ENCODE data around the gene RAP1B.

Gene RAP1B

DNA sequence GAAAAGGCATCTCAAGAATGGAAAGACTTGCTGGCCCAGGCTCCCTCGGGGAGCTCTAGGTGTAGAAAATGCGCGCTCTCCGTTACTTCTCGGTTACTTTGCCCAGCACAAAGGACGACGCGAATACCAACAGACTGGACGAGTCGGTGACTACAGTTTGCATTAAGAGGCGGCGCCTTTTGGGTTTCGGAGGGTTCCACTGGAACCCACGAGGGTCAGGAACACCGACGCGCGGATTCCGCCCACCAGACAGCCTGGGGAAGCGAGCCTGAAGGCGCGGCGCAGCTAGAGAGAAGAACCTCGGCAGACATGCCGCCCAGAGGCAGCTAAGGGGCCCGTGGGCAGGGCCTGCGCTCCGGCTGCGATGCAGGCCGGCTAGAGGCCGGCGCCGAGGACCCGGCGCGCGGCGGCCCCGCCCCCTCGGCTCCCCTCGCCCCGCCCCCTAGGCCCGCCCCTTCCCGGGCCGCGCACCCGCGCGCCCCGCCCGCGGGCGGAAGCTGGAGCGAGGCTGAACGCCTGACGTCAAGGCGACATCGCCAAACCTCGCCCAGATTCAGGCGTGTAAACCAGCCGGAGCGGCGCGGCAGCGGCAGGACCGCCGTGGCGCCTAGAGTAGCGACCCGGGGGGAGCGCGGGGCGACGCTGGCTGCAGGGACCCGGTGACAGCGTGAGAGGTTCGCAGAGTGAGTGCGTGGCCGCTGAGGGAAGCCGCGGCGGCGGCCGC, at the start of gene RAP1B:
RAP1B (plus strand) TSS at position 530 of the 724 bp plus-strand sequence. CDS start 37,826 bp downstream, outside the sequence.
- peak; percentile 65 for DNase-seq

DNA sequence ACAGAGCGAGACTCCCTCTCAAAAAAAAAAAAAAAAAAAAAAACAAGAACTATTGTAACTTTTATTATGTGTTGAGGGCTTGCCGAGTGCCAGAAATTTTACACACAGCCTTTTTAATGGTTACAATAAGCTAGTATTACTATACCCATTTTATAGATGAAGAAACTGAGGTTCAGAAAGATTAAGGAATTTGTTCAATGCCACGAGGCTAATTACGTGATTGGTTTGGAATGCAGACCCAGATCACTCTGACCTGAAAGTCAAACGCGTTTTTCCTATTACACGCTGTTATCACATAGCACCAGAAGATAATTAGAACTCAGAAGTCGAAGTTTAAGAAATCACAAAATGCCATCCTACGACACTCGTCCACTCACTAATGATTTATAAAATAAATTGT, 48.9 kb upstream of the RAP1B start:
- no peak for DNase-seq

DNA sequence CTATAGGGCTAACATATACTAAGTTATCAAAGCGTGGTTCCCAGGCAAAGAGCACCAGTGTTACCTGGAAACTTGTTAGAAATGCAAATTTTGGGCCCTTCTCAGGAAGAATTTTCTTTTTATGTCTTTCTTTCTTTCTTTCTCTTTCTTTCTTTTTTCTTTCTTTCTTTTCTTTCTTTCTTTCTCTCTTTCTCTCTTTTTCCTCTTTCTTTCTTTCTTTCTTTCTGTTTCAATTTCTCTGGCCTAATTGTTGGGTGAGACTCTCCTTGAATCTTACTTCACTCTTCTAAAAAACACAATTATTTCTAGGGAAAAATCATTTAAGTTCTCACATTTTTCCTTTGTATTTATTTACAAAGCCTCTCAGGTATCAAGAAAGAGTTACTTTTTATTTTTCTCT, 46.5 kb upstream of the RAP1B start:
- DNase-seq = no peak

DNA sequence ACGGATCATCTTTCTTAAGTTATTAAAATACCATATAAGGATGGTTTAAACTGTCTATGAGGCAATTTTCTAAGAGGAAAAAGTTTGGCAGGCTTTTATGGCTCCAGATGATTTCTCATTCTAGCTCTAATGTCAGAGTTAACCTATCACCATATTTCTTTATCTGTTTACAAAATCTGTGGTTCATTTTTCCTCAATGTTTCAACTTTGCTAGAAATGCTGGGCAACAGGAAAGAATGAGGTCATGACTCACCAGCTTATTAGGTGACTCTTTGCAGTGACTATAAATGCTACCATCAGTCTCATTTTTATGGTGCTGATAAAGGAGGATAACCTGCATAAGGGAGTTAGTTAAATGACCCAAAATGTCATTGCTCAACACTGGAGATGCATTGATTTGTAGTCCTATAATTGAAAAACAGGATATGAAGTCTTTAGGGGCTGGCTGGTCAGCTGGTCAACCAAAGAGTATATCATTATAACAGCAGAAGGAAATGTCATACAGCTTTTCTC, 45.3 kb upstream of the RAP1B start:
- no peak for DNase-seq

DNA sequence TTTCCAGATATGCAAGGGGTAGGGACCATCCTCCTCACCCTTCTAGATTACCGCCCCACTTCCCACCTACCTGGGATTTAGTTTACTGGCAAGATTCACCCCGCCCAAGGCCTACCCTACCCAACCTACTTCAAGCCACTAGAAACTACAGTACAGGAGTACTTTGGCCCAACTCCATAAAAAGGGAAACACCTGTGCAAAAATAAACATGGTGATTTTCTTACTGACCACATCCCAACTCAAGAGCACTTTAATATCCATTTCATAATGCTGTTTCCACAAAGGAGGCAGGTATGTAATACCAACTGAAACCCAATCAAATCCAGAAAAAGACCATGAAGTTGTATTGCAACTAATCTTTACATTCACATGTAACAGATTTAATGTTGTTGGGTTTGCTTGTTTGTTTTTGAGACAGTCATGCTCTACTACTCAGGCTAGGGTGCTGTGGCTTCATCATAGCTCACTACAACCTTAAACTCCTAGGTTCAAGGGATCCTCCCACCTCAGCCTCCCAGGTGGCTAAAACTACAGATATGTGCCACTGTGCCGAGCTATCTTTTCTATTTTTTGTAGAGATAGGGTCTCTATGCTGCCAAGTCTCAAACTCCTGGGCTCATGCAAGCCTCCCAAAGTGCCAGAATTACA, 41.7 kb upstream of the RAP1B start:
- peak; percentile 18 for DNase-seq

DNA sequence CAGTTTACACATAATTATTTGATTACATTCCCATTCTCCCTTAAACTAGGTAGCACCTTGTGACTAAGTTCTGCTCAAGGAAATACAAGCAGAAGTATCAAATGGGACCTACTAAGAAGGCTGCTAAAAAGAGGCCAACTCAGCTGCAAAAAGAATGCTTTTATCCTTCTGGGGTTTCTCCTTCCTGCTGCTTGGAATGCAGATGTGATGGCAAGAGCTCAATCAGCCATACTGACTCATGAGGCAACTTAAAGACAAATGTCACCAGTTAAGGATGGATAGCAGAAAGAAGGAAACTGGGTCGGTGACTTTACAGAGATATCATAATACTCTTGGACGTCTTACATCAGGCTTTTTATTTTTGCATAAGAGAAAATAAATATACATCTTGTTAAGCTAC, 38.0 kb upstream of the RAP1B start:
- no peak for DNase-seq

DNA sequence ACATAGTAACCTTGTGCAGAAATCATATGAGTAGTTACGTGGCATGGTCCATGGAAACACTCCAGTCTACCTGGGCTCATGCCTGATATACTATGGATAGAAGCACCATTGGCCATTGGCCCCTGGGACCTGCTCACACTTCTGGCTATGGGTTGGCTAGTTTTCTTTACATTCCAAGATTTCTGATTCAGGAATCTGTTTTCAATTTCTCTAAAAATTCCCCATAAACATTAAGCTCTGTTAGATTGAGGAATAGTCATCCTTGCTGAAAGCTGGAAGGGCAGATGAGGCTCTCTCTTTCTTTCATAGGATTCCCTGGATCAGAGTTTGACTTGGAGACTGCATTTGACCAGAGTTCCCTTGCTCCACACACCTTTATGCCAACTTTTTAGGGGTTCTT, 37.3 kb upstream of the RAP1B start:
- DNase-seq = no peak

DNA sequence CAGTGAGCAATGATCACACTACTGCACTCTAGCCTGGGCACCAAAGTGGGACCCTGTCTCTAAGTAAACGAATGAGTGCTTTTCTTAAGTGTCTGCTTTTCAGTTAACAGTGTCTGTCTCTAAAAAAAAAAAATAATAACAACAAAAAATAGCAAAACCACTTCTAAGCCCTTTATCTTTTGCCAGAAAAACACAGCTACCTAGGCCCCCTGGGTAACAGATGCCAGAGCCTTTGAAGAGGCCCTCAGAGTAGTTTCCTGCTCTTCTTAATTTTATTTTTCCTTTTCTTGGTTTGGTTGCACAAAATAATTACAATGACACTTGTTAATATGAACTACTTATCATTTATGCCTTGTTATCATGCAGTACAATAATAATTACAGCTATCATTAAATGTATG, 32.8 kb upstream of the RAP1B start:
- DNase-seq = no peak

DNA sequence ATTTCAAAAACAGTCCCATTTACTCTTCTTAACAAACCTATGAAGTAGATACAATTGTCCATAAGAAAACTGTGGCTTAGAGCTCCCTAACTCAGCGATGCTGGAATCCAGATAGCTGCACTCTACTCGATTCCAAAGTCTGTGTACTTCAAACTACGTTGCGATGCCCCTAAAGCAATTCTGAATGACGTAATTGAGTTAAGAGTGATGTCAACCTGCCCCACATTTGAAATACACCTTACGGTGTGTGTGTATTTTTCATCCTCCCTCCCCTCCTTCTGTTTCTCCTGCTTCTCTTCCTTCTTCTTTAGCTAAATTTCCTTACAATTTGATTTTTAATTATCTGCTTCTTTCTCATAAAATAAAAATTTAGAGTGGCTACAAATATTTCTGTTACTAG, 31.9 kb upstream of the RAP1B start:
- no peak for DNase-seq

DNA sequence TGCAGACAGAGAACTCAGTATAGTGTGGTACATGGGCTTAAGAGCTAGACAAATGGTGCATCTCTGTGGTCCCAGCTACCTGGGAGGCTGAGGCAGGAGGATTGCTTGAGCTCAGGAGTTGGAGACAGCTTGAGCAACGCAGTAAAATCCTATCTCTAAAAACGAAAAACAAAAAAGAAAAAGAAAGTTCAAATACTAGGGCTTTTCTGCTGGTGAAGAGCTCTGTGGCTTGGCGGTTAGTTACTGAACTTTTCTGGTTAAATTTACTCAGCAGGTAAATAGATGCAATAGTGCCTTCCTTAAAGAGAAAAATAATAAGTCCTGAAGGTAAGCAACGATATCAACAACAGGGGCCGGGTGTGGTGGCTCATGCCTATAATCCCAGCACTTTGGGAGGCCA, 31.4 kb upstream of the RAP1B start:
- DNase-seq = no peak

DNA sequence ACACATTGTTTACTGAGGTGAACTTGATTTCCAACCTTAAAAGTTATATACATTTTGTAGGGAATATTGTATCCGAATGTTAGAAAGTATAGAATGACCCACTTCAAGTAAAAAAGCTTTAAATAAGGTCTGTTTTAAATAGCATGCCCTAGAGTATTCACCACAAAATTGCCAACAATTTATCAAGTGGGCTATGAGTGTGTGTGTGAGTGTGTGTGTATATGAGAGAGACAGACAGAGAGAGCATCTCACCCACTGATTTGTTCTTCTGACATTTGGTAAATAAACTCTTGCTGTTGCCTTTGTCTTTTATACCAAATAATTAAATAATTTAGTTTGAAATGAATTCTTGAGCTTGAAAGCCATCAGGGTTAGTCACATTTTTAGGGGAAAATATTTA, 29.8 kb upstream of the RAP1B start:
- DNase-seq = no peak

DNA sequence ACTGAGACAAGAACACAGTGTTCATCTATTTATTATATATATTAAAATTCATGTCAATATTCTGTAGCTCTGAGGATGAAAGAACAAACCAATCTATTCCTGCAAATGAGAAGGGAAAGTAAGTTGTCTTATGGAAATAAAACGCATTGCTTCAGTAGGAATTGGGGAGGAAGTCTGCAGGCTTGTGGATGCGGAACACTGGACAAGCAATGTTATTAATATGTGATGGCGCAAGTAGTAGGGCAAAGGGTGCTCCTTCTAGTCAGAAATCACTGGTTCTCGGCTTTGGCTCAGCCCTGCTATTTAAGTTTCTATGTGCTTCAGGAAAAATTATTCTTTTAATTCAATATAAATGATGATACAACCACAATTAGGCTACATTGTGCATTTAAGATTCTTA, 28.8 kb upstream of the RAP1B start:
- DNase-seq = no peak

DNA sequence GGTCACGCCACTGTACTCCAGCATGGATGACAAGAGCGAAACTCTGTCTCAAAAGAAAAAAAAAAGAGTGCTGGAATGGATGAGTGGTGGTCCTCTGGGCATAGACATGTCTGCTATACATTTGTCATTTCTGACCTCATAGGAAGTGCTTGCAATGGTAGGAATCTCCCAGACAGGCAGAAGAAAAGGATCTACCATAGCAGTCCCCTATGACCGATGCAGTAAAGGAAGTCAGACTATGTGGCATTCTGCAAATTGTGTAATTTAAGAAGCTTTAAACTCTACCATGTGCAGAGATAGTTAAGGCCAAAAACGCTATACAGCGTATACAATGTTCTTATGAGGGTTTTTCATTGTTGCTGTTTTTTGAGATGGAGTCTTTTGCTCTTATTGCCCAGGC, 24.7 kb upstream of the RAP1B start:
- DNase-seq = no peak

DNA sequence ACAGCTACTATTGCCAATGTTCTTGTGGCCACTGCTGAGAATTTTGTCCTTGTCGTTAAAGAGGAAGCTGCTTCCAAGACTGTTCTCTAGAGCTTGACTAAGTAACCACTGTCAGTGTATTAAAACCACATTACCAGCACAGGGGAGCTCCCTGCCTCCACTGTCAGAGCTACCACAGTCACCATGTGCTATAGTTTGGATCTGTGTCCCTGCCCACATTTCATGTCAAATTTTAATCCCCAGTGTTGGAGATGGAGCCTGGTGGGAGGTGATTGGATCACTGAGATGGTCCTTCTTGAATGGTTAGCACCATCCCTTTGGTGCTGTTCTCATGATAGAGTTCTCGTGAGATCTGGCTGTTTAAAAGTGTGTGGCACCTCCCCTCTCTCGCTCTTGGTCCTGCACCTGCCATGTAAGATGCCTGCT, 23.2 kb upstream of the RAP1B start:
- no peak for DNase-seq

DNA sequence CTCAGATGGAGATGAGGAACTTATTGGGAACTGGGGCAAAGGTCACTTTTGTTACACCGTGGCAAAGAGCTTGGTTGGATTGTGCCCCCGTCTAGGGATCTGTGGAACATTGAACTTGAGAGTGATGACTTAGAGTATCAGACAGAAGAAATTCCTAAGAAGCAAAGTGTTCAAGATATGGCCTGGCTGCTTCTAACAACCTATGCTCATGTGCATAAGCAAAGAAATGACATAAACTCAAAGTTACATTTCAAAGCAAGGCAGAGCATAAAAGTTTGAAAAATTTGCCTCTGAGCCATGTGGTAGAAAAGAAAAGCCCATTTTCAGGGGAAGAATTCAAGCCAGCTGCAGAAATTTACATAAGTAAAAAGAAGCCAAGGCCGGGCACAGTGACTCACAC, 21.5 kb upstream of the RAP1B start:
- DNase-seq = no peak

DNA sequence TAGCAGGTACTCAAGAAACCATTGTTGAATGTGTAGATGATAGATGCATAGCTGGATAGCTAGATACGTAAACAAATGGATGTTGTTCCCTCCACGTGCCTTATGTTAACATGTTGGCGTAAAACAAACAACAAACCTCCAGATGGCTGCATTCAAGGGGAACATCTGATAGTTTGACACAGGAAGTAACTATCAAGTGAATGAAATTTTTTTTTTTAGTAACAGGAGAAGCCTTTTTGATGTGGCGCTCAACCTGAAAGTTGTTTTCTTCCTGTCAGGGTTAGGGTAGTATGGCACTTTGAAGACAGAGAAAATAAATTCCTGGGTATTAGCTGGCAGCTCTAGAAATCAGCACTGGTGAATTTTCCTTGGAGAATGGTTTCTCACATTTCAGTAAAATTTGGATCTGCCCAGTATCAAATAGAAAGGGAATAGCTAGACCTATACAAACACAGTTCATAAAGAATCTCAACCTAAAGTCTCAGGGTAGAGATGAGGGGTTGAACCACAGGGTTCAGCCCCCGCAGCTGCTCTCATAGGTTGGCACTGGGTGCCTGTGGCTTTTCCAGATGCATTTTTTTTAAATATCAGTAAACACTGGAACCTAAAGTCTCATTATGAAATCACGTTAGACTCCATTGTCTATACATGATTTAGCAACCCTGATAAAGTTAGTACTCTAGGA, 18.8 kb upstream of the RAP1B start:
- no peak for DNase-seq

DNA sequence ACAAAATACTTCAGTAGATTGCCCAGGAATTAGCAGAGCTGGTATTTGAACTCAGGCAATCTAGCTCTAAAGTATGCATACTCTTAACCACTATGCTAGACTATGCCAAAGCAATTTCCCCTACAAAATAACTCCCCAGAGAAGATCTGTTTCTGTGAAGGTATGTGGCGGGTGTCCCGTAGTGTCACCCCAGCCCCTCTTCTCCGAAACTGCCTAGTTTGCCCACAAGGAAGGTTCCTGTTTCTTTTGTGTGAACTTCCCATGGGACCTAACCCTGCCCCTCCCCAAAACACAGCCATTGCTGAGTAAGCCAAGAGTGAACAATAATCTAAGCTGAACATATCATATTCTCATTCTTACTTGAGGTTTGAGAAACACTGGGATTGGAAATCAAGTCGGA, 15.5 kb upstream of the RAP1B start:
- no peak for DNase-seq

DNA sequence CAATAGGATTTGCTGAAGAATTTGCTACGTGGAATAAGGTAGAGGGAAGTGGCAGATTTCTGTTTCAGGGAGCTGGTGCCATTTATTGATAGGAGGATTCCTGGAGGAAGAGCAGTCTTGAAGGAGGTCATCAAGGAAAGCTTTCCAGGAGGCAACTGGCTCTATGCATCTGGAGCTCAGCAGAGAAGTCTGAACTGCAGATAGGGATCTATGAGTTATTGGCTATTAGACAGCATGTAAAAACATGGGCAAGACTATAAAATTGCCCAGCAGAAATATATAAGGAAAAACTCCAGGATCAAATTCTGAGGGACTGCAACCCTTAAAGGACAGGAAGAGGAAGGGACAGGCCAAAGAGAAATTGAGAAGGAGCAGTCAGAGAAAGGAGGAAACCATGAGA, 8.9 kb upstream of the RAP1B start:
- DNase-seq = no peak

DNA sequence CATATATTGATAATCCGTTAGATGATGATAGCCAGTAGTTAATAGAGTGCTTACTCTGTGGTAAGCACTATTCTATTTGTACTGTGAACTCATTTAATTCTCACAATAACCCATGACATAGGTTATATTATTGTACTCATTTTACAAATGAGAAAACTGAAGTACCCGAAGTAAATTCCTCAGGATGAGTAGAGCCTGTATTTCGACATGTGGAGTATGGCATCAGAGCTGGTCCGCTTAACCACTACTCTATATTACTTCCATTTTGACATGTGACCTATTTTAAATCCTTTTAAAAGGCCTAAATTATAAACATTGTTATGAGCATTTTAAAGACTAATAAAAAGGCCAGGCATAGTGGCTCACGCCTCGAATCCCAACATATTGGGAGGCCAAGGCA, 8.0 kb upstream of the RAP1B start:
- no peak for DNase-seq

DNA sequence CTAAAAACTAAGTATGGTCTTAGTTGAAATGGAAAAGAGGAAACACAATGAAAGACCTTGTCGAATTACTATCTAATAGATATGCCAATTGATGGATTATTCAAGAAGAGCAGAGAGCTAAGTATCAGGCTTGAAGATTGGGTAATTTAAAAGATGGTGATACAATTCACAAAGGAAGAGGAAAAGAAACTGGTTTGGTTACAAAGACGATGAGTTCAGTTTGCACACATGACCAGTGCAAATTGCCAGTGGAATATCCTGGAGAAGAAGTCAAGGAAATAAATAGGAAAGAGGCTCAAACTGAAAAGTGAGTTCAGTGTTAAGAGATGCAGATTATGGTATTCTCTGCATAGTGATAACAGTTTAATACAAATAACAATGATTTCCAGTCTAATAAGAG, 2.5 kb upstream of the RAP1B start:
- DNase-seq = no peak

DNA sequence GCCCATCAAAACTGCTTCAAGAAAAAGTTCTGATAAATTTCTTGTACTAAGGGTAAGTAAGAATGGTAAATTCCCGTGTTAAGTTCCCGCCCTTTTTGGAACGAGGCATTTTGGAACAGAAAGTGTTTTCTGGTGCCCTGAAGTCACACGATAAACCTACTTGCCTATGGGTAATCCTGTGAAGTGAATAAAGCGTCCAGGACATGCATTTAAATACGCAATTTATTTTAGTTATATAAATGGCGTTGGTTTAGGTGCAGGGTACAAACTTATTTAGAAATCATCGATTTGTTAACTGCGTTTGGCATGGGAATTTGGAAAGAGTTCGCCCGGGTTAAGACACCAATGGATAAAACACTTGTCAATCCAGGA, 715 bp upstream of the RAP1B start:
- DNase-seq = no peak

DNA sequence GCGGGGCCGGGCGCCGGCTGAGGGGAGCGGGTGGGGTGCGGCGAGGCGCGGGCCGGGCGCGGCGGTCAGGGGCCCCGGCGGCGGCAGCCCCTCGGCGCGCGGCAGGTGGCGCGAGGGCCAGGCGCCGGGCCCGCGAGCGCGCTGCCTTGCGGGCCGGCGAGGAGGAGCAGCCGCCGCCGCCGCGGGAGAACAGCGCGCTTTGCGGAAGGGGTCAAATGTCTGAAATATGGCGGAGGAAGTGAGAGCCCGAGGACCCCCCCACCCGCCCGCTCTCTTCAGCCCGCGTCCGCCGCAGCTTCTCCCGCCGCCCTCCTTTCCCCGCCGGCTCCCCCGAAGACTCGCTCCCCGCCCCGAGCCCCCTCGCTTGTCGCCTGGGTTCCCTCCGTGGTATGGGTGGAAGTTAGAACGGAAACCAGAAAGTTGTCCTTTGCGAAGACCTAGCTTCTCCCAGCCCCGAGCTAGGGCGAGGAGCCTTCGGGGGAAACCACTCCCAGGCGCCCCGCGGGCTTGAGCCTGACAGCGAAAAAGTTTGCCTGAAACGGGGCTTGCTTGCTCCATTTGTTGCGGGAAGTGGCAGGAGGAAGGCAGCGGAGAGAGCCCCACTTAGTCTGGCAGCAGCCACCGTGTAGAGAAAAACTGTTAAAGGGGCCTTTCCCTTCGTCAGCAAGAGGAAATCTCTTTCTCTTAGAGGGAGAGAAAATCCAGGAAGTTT, 551 bp downstream of the RAP1B start:
- DNase-seq = peak; percentile 43

DNA sequence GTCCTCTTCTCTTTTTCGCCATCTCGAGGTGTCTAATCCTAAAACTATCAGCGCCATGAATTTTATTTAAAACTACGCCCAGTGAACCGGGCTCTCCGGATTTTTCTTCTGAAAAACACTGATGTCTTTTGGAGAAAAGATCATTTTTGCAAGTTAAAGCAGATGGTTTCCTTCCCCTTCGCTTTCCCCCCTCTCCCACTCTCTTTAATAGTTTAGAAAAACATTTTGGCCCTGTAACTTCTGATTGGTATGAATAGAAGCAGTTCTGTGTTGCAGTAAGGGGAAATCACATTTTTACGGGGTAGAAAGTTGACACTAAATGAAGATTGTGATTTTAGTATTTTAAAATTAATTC, 1.1 kb downstream of the RAP1B start:
- no peak for DNase-seq

DNA sequence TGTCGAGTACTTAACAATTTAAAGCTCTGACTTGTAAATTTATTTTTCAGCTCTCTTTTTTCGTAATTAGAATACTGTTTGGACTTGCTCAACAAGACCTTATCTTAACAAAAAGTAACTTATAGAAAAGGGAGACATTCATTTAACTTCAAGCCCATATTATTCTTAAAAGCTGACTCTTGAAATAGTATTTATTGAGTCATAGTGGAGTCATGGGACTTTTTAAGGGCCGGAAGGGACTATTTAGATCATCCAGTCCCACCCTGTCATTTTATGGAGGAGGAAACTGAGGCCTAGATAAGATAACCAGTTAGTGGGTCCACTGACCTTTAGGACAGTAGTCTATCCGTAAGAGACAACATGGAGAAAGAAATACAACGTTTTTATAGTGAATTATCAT, 1.5 kb downstream of the RAP1B start:
- DNase-seq = no peak

Measured in NCI-H1092 treated with DMSO at 0.1 percent for 48 hours (cell line).